ENCODE measurements around the gene L3MBTL4. TPM values are rescaled to one million over a fixed set of nuclear protein-coding genes. Genes with fewer than 3 reads are reported as not detected.

L3MBTL4 gene
- total RNA-seq, 1 donor from 2014 or later = 17.5 TPM

DNA sequence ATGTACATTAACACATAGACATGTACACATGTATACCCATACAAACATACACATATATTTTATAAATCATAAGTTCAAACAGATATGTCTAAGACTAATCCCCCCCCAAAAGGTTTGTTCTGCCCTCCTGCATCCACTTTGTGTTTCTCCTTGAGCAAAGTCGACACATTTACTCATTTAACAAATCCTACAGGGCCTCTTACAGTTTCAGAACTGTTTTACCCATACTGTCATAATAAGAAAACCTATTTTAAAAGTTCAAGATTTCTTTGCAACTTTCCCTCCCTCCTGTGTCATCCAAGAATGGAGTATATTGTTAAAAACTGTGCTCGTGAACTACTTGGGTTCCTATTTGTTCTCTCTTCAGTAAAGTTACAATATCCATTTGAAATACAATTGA is 166.7 kb downstream of the L3MBTL4 start:
- H3K27me3 Mint-ChIP-seq (ENCODE audit: low read depth) = no peaks in the 10 kb centered on the region
- H3K4me3 Mint-ChIP-seq = no peak overlapping the region
- no peaks in the 10 kb centered on the region for H3K4me1 Mint-ChIP-seq
- peaks cover 2% of the 10 kb centered on the region for H3K36me3 Mint-ChIP-seq
- no peak for DNase-seq (ENCODE audit: low spot score in 2 of 2, unreplicated experiment in 2 of 2)
- H3K27ac Mint-ChIP-seq = no peak overlapping the region
- H3K9me3 Mint-ChIP-seq = peaks cover 5% of the 10 kb centered on the region
- TF ChIP-seq, protein P1, sequence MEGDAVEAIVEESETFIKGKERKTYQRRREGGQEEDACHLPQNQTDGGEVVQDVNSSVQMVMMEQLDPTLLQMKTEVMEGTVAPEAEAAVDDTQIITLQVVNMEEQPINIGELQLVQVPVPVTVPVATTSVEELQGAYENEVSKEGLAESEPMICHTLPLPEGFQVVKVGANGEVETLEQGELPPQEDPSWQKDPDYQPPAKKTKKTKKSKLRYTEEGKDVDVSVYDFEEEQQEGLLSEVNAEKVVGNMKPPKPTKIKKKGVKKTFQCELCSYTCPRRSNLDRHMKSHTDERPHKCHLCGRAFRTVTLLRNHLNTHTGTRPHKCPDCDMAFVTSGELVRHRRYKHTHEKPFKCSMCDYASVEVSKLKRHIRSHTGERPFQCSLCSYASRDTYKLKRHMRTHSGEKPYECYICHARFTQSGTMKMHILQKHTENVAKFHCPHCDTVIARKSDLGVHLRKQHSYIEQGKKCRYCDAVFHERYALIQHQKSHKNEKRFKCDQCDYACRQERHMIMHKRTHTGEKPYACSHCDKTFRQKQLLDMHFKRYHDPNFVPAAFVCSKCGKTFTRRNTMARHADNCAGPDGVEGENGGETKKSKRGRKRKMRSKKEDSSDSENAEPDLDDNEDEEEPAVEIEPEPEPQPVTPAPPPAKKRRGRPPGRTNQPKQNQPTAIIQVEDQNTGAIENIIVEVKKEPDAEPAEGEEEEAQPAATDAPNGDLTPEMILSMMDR (IDR thresholded peaks at IDR 0.05; ENCODE audit: unreplicated experiment) = no peak

DNA sequence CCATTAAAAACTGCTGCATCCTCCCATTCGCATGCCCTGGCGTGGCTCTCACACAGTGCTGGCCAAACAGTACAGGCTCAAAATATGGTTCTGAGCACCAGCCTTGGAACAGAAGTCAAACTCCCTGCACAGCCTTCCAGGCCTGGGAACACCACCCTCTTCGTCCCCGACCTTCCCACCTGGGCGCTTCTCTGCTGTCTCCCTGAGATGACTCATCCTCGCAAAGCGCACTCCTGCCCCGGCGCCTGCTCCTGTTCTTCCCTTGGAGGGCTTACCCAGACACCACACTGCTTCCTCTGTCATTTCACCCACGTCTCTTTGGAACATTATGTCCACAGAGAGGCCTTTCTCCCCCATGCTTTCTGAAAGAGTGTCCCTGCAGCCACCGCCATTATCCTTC is 172.7 kb downstream of the L3MBTL4 start:
- Mint-ChIP-seq H3K9me3 (no peaks in the 10 kb centered on the region), H3K4me3 (no peak overlapping the region), H3K4me1 (no peaks in the 10 kb centered on the region), H3K36me3 (peaks cover 12% of the 10 kb centered on the region), H3K27ac (no peak overlapping the region), H3K27me3 (ENCODE audit: low read depth) (no peaks in the 10 kb centered on the region)
- TF ChIP-seq, protein P1 (IDR thresholded peaks at IDR 0.05; ENCODE audit: unreplicated experiment) = no peak
- DNase-seq (ENCODE audit: low spot score in 2 of 2, unreplicated experiment in 2 of 2) = no peak

DNA sequence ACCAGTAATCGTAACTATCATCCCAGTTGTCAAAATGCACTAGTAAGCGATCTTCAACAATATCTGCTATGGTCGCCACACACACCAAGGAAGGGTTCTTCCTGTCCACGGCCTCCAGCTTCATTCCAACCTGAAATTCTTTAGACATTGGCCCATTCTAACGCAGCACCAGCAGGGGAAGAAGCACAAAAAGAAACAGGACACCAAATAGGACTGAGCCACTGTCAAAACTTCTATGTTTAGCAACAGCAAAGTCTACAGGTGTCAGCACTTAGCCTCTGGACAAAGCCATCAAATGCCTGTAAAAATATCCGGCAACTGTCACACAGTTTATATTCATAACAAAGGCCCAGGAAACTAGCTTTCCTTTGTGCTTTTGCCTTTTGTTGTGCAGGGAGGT is 175.0 kb downstream of the L3MBTL4 start:
- Mint-ChIP-seq H3K4me1 (no peaks in the 10 kb centered on the region), H3K4me3 (no peak overlapping the region), H3K27ac (no peak overlapping the region), H3K36me3 (peaks cover 24% of the 10 kb centered on the region), H3K27me3 (ENCODE audit: low read depth) (no peaks in the 10 kb centered on the region), H3K9me3 (peaks cover 5% of the 10 kb centered on the region)
- TF ChIP-seq, protein P1 (IDR thresholded peaks at IDR 0.05; ENCODE audit: unreplicated experiment) = no peak
- DNase-seq (ENCODE audit: low spot score in 2 of 2, unreplicated experiment in 2 of 2) = no peak

DNA sequence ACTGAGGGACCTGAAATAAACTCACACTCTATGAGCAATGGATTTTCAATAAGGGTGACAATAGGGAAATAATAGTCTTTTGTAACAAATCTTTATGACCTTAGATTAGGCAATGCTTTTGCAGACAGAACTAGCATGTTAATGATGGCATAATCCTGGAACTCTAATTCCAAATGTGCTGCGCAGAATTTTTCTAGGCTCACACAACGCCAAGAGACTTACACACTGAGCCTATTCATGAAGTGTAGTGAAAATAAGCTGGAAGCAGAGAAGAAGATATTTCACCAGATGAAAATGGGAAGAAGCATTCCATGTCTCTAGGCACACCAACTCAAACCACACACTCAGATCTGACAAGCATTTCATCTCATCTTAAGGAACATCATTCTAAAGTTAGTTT is 178.5 kb downstream of the L3MBTL4 start:
- Mint-ChIP-seq H3K9me3 (peaks cover 29% of the 10 kb centered on the region), H3K4me1 (no peaks in the 10 kb centered on the region), H3K27me3 (ENCODE audit: low read depth) (no peaks in the 10 kb centered on the region), H3K4me3 (no peak overlapping the region), H3K36me3 (peaks cover 53% of the 10 kb centered on the region), H3K27ac (no peak overlapping the region)
- DNase-seq (ENCODE audit: low spot score in 2 of 2, unreplicated experiment in 2 of 2) = no peak
- TF ChIP-seq, protein P1 (IDR thresholded peaks at IDR 0.05; ENCODE audit: unreplicated experiment) = no peak

DNA sequence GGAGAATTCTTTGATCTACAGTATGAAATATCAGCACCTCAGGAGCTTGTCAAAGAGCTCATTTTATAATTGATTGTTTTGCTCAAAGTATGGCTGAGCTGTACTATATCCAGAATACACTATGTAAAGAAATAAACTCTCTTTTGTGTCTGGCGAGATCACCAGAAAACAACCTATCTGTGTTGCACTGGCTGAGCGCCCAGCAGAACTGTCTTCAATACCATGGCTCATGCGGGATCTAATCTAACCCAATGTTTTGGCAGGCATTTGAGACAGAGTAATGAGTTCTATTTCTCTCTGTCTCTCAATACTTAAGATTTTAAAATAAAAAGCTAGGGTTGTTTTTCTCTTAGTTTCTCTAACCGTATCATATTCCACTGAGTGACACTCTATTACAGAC is 192.4 kb downstream of the L3MBTL4 start:
- no peak overlapping the region for H3K4me3 Mint-ChIP-seq
- H3K27me3 Mint-ChIP-seq (ENCODE audit: low read depth) = no peaks in the 10 kb centered on the region
- no peak overlapping the region for H3K27ac Mint-ChIP-seq
- H3K36me3 Mint-ChIP-seq = peaks cover 15% of the 10 kb centered on the region
- peaks cover 6% of the 10 kb centered on the region for H3K4me1 Mint-ChIP-seq
- TF ChIP-seq, protein P1 (IDR thresholded peaks at IDR 0.05; ENCODE audit: unreplicated experiment) = no peak
- no peak for DNase-seq (ENCODE audit: low spot score in 2 of 2, unreplicated experiment in 2 of 2)
- H3K9me3 Mint-ChIP-seq = peaks cover 12% of the 10 kb centered on the region

DNA sequence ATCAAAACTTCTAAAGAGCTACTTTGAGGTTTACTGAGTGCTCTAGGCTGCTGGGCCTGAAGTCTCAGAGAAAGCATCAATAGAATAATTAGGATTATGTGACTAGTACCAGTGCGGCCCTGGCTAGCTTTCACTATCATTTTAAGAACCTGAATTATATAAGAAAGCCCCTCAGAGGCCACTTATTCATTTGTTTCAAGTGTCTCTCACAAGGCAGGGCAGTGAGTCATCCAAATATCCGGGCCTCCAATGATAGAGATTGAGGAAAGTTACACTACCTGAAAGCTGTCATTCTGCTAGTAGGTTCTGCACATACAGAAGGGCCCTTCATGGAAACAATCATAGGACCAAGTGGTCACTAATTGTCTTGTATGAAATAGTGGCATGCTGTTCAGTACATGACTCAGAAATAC is 193.1 kb downstream of the L3MBTL4 start:
- Mint-ChIP-seq H3K9me3 (peaks cover 12% of the 10 kb centered on the region), H3K36me3 (peaks cover 15% of the 10 kb centered on the region), H3K4me3 (no peak overlapping the region), H3K4me1 (peaks cover 6% of the 10 kb centered on the region), H3K27ac (no peak overlapping the region), H3K27me3 (ENCODE audit: low read depth) (no peaks in the 10 kb centered on the region)
- TF ChIP-seq, protein P1 (IDR thresholded peaks at IDR 0.05; ENCODE audit: unreplicated experiment) = no peak
- DNase-seq (ENCODE audit: low spot score in 2 of 2, unreplicated experiment in 2 of 2) = no peak
